ENCODE data around the gene UST.

DNA sequence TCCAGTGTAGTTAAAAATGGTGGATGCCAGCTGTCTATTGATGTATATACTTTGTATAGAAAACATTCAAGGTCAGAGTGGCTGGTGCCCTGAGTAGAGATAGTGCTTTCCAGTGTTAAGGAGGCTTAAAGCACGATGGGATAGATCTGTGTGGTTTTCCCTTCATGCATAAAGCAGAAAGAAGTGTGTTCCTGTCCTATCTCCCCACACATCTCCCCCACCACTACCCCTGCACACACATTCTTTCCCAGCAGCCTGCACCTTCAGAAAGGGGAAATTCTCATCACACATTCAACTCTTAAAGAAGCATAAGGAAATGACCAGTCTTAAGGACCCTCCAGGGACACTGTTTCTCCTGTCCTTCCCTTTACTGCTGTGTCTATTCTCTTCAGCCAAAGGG lies 349.0 kb downstream of the UST start:
- TF ChIP-seq L3MBTL2 (conservative IDR thresholded peaks at IDR 0.05) = no peak
- no peak for TF ChIP-seq FOXK2 (IDR thresholded peaks at IDR 0.05)
- no peak for TF ChIP-seq TARDBP (IDR thresholded peaks at IDR 0.05)
- TF ChIP-seq NFRKB (IDR thresholded peaks at IDR 0.05) = no peak
- no peak for TF ChIP-seq ZNF384 (IDR thresholded peaks at IDR 0.05)
- TF ChIP-seq ELF4 (IDR thresholded peaks at IDR 0.05) = no peak
- TF ChIP-seq SP1 (IDR thresholded peaks at IDR 0.05) = no peak
- no peak for TF ChIP-seq FOXA1 (IDR thresholded peaks at IDR 0.05)
- TF ChIP-seq BHLHE40 (IDR thresholded peaks at IDR 0.05; ENCODE audit: borderline replicate concordance) = no peak
- TF ChIP-seq FOXM1 (IDR thresholded peaks at IDR 0.05; ENCODE audit: borderline replicate concordance) = no peak
